Testis (tissue), 3 donors: Measurements from ENCODE around the gene ICA1L. TPM values are rescaled to one million over a fixed set of nuclear protein-coding genes. Genes with fewer than 3 reads are reported as not detected.
"Not testable (repeated sequence)": the region's sequence is repeated elsewhere in the genome, so short reads cannot be mapped to it uniquely, and the experiment has no call there.

Source experiments
- DNase-seq: peaks from one replicate; pipeline ENCODE4 v3.0.0-alpha.2; 2019
- H3K27ac ChIP-seq, 2 donors: fragments of 200-600 bp; sonication (generic); one replicate each; pipeline ENCODE4 v1.5.1; 2019
- H3K27me3 ChIP-seq: fragments of 200-600 bp; sonication (generic); one replicate; pipeline ENCODE4 v1.5.1; 2019
- H3K36me3 ChIP-seq: fragments of 200-600 bp; sonication (generic); one replicate; pipeline ENCODE4 v1.5.1; 2017; ENCODE audit warnings: low read depth; ENCODE audit errors: missing control alignments
- H3K4me1 ChIP-seq: fragments of 200-600 bp; sonication (generic); one replicate; pipeline ENCODE4 v1.5.1; 2019
- H3K4me3 ChIP-seq, 2 donors: fragments of 200-600 bp; sonication (generic); one replicate each; pipeline ENCODE4 v1.5.1; 2017 to 2019
- H3K9me3 ChIP-seq: fragments of 200-600 bp; sonication (generic); one replicate; pipeline ENCODE4 v1.5.1; 2017
- CTCF ChIP-seq, 3 experiments: fragments of 450-650 bp in 2 of 3; fragments of 200-600 bp in 1 of 3; sonication (generic) in 1 of 3; IDR thresholded peaks; one replicate each; pipeline ENCODE4 v1.5.1; 2016 to 2019; ENCODE audit warnings: antibody characterized with exemption in 3 of 3, mild to moderate bottlenecking in 2 of 3, moderate library complexity in 1 of 3
- POLR2A ChIP-seq: fragments of 450-650 bp; IDR thresholded peaks from one replicate; pipeline ENCODE4 v1.6.1; 2017; ENCODE audit warnings: antibody characterized with exemption, mild to moderate bottlenecking, moderate library complexity
- WGBS, 2 donors: methylation state at CpG; one replicate each; pipeline ENCODE4 v1.1.5; 2018; 5-methylcytosine and 5-hydroxymethylcytosine counted together
- intact Hi-C: fragments of 100-400 bp; cut with DNase I; formaldehyde crosslinking; loops from one replicate; pipeline ENCODE4 v1.15.1; 2023; ENCODE audit warnings: low total_unique reads
- polyA plus RNA-seq: library from polyadenylated mRNA; stranded (reverse); fragments of 350-450 nt; fragmentation: Illumina TruSeq; extraction: RNeasy Lipid Tissue Mini Kit (QIAGEN cat#74804); gene quantifications from one replicate; pipeline ENCODE4 v1.2.3, GENCODE V29; 2014; ENCODE audit warnings: low read depth, low replicate concordance; ENCODE audit not compliant: insufficient read depth
- total RNA-seq, 2 donors: library from RNA; depleted of rRNA; stranded (reverse); fragments of >200 nt; gene quantifications; one replicate each; pipeline ENCODE4 v1.2.3, GENCODE V29; 2016

The ICA1L gene
- total and polyA plus RNA-seq, 3 donors from 2014 or later: 18.9 to 41.8 (median 36.0) TPM

- TF ChIP-seq POLR2A: no peak
- TF ChIP-seq CTCF (IDR thresholded peaks at IDR 0.05): no peak
- Histone ChIP-seq H3K4me1 (peaks cover 10% of the 10 kb centered on the region), H3K27ac (no peak overlapping the region), H3K27me3 (no peaks in the 10 kb centered on the region), H3K9me3 (no peaks in the 10 kb centered on the region), H3K36me3 (no peaks in the 10 kb centered on the region), H3K4me3 (no peak overlapping the region)
- WGBS, 2 donors: 93 to 96% methylated on average over 3 of the region's 3 CpGs
- no peak for DNase-seq
- intact Hi-C loops: no loop called here
Observed at GRCh38 chr2:202808754-202809153, 62.8 kb downstream of the ICA1L start.

GRCh38 chr2:202807431-202808138, 64.0 kb downstream of the ICA1L start:
- intact Hi-C loops, H3K4me3 ChIP-seq, H3K4me1 ChIP-seq, H3K27me3 ChIP-seq, H3K9me3 ChIP-seq, H3K36me3 ChIP-seq: not testable (repeated sequence)
- WGBS, 2 donors: 100% methylated on average over 1 of the region's 1 CpG
- peak overlapping the region in 1 of 2 donors; percentile 21 for H3K27ac ChIP-seq
- peak; percentile 87 for DNase-seq

GRCh38 chr2:202805911-202806310, 65.7 kb downstream of the ICA1L start:
- H3K27ac ChIP-seq, H3K27me3 ChIP-seq, DNase-seq, H3K4me1 ChIP-seq, H3K9me3 ChIP-seq, H3K36me3 ChIP-seq, intact Hi-C loops, H3K4me3 ChIP-seq: not testable (repeated sequence)
- WGBS, 2 donors: 80 to 83% methylated on average over 9 of the region's 9 CpGs

- DNase-seq: no peak
- intact Hi-C loops: no loop called here
- H3K9me3 ChIP-seq: no peaks in the 10 kb centered on the region
- no peaks in the 10 kb centered on the region for H3K27me3 ChIP-seq
- H3K27ac ChIP-seq: no peak overlapping the region
- TF ChIP-seq CTCF (IDR thresholded peaks at IDR 0.05) (no peak), POLR2A (no peak)
- no peaks in the 10 kb centered on the region for H3K4me1 ChIP-seq
- no peaks in the 10 kb centered on the region for H3K36me3 ChIP-seq
- H3K4me3 ChIP-seq: no peak overlapping the region
Observed at GRCh38 chr2:202797944-202798343, 73.6 kb downstream of the ICA1L start.

GRCh38 chr2:202790676-202791075, 80.9 kb downstream of the ICA1L start:
- Histone ChIP-seq H3K27ac (no peak overlapping the region), H3K4me1 (no peaks in the 10 kb centered on the region), H3K27me3 (no peaks in the 10 kb centered on the region), H3K36me3 (no peaks in the 10 kb centered on the region), H3K9me3 (no peaks in the 10 kb centered on the region), H3K4me3 (no peak overlapping the region)
- WGBS, 2 donors: 92 to 100% methylated on average over 2 of the region's 2 CpGs
- intact Hi-C loops: no loop called here
- DNase-seq: no peak
- no peak for TF ChIP-seq CTCF (IDR thresholded peaks at IDR 0.05)
- no peak for TF ChIP-seq POLR2A

GRCh38 chr2:202786842-202787241, 84.7 kb downstream of the ICA1L start:
- TF ChIP-seq POLR2A: no peak
- TF ChIP-seq CTCF (IDR thresholded peaks at IDR 0.05): no peak
- H3K36me3 ChIP-seq: no peaks in the 10 kb centered on the region
- H3K9me3 ChIP-seq: no peaks in the 10 kb centered on the region
- 55 to 67% methylated on average over 2 of the region's 2 CpGs for WGBS, 2 donors
- H3K4me3 ChIP-seq: no peak overlapping the region
- intact Hi-C loops: no loop called here
- DNase-seq: no peak
- no peak overlapping the region for H3K27ac ChIP-seq
- H3K27me3 ChIP-seq: no peaks in the 10 kb centered on the region
- peaks cover 4% of the 10 kb centered on the region for H3K4me1 ChIP-seq
